ENCODE results near the gene GLRX5. TPM values are rescaled to one million over a fixed set of nuclear protein-coding genes. Genes with fewer than 3 reads are reported as not detected.
A peak's percentile ranks its signal among the peaks of the same experiment; 100 is the strongest.

GLRX5 gene
- total RNA-seq, 1 donor from 2014 or later, result 27.2 TPM

GRCh38 chr14:95531473-95531872 is 3.4 kb upstream of the GLRX5 start:
- no peak for TF ChIP-seq CTCF (IDR thresholded peaks at IDR 0.05)
- Histone ChIP-seq H3K9me3 (no peaks in the 10 kb centered on the region), H3K27ac (no peak overlapping the region), H3K4me3 (no peak overlapping the region), H3K36me3 (no peaks in the 10 kb centered on the region), H3K27me3 (no peaks in the 10 kb centered on the region), H3K4me1 (peaks cover 48% of the 10 kb centered on the region)
- no peak for ATAC-seq
- intact Hi-C loops (cut with DNase I), result no loop called here
- DNase-seq, result no peak

- H3K4me3 ChIP-seq, result no peak overlapping the region
- no peak overlapping the region for H3K27ac ChIP-seq
- ATAC-seq, result no peak
These were observed 2.9 kb upstream of the GLRX5 start for GRCh38 chr14:95531969-95532368.

GRCh38 chr14:95533391-95533821 is 1.4 kb upstream of the GLRX5 start:
- intact Hi-C loops (cut with DNase I), result no loop called here
- Histone ChIP-seq H3K27me3 (no peaks in the 10 kb centered on the region), H3K27ac (peak overlapping the region; percentile 87), H3K4me1 (peaks cover 43% of the 10 kb centered on the region), H3K36me3 (no peaks in the 10 kb centered on the region), H3K9me3 (no peaks in the 10 kb centered on the region), H3K4me3 (peak overlapping the region; percentile 81)
- no peak for TF ChIP-seq CTCF (IDR thresholded peaks at IDR 0.05)
- ATAC-seq (no peak), DNase-seq (no peak)

More at GRCh38 chr14:95531969-95532368, 2.9 kb upstream of the GLRX5 start:
- H3K36me3 ChIP-seq, result no peaks in the 10 kb centered on the region
- no peak for DNase-seq
- H3K4me1 ChIP-seq, result peaks cover 48% of the 10 kb centered on the region
- H3K9me3 ChIP-seq, result no peaks in the 10 kb centered on the region
- intact Hi-C loops (cut with DNase I), result no loop called here
- no peak for TF ChIP-seq CTCF (IDR thresholded peaks at IDR 0.05)
- H3K27me3 ChIP-seq, result no peaks in the 10 kb centered on the region

- H3K27ac ChIP-seq, result peak overlapping the region; percentile 87
- peak overlapping the region; percentile 81 for H3K4me3 ChIP-seq
- H3K36me3 ChIP-seq, result no peaks in the 10 kb centered on the region
- peaks cover 43% of the 10 kb centered on the region for H3K4me1 ChIP-seq
- no peak for TF ChIP-seq CTCF (IDR thresholded peaks at IDR 0.05)
- no peaks in the 10 kb centered on the region for H3K27me3 ChIP-seq
- H3K9me3 ChIP-seq, result no peaks in the 10 kb centered on the region
- ATAC-seq (no peak), DNase-seq (no peak)
- intact Hi-C loops (cut with DNase I), result no loop called here
These were observed 1.0 kb upstream of the GLRX5 start for GRCh38 chr14:95533822-95534221.

GRCh38 chr14:95535226-95536021 is 574 bp downstream of the GLRX5 start:
- Histone ChIP-seq H3K36me3 (no peaks in the 10 kb centered on the region), H3K9me3 (no peaks in the 10 kb centered on the region), H3K27ac (peak overlapping the region; percentile 62), H3K4me1 (peaks cover 43% of the 10 kb centered on the region), H3K4me3 (peak overlapping the region; percentile 81), H3K27me3 (no peaks in the 10 kb centered on the region)
- DNase-seq (peak; percentile 73), ATAC-seq (no peak)
- intact Hi-C loops (cut with DNase I), result no loop called here
- TF ChIP-seq CTCF (IDR thresholded peaks at IDR 0.05), result no peak

All from upper lobe of right lung (tissue), 1 donor.